Stomach (tissue), 9 donors: ENCODE measurements around the gene MDH1. TPM values are rescaled to one million over a fixed set of nuclear protein-coding genes. Genes with fewer than 3 reads are reported as not detected.
A peak's percentile ranks its signal among the peaks of the same experiment; 100 is the strongest.
"Not testable (repeated sequence)": the region's sequence is repeated elsewhere in the genome, so short reads cannot be mapped to it uniquely, and the experiment has no call there.

Source experiments
- DNase-seq, 2 donors: peaks; one replicate each; pipeline versions ENCODE4 v3.0.0 to v3.0.0-alpha.2; 2013 to 2019
- H3K27ac ChIP-seq, 5 donors: fragments of 200-600 bp in 4 of 5; sonication (generic) in 4 of 5; one replicate each; pipeline ENCODE4 v1.5.1; 2013 to 2019; ENCODE audit warnings: mild to moderate bottlenecking in 1 of 5, moderate library complexity in 1 of 5
- H3K27me3 ChIP-seq, 3 donors: fragments of 200-600 bp; sonication (generic); one replicate each; pipeline ENCODE4 v1.5.1; 2017 to 2019; ENCODE audit warnings: mixed run types in 1 of 3
- H3K36me3 ChIP-seq, 4 donors: fragments of 200-600 bp; sonication (generic); 1 replicate in 3 of 4; 2 replicates in 1 of 4; pipeline ENCODE4 v1.5.1; 2016 to 2019
- H3K4me1 ChIP-seq, 4 donors: fragments of 200-600 bp; sonication (generic); one replicate each; pipeline ENCODE4 v1.5.1; 2016 to 2019
- H3K4me3 ChIP-seq, 4 donors: fragments of 200-600 bp; sonication (generic) in 3 of 4; one replicate each; pipeline ENCODE4 v1.5.1; 2016 to 2019; ENCODE audit warnings: mild to moderate bottlenecking in 1 of 4
- H3K9me3 ChIP-seq, 4 donors: fragments of 200-600 bp; sonication (generic); one replicate each; pipeline ENCODE4 v1.5.1; 2016 to 2019
- EP300 ChIP-seq: sonication (generic); formaldehyde crosslinking; IDR thresholded peaks from one replicate; pipeline ENCODE4 v1.6.1; 2017; ENCODE audit warnings: antibody characterized with exemption
- POLR2A ChIP-seq, 4 donors: fragments of 450-650 bp; IDR thresholded peaks; one replicate each; pipeline ENCODE4 v1.6.1; 2016; ENCODE audit warnings: antibody characterized with exemption in 4 of 4, control low read depth in 2 of 4, mild to moderate bottlenecking in 1 of 4, moderate library complexity in 1 of 4
- POLR2AphosphoS5 ChIP-seq, 3 donors: sonication (generic); formaldehyde crosslinking; IDR thresholded peaks; one replicate each; pipeline ENCODE4 v1.6.1; 2016; ENCODE audit warnings: antibody characterized with exemption in 3 of 3
- WGBS, 5 donors: extraction: QIAGEN DNeasy Blood & Tissue Kit in 3 of 5; methylation state at CpG; one replicate each; pipeline versions ENCODE4 v1.1.5 to v1.1.7; 2013 to 2018; 5-methylcytosine and 5-hydroxymethylcytosine counted together
- intact Hi-C: fragments of 100-400 bp; cut with DNase I; formaldehyde crosslinking; loops from one replicate; pipeline ENCODE4 v1.15.1; 2023; ENCODE audit warnings: low total_unique reads
- polyA plus RNA-seq, 3 donors: library from polyadenylated mRNA; stranded (reverse); fragments of 200-250 nt; gene quantifications; one replicate each; pipeline ENCODE4 v1.2.3, GENCODE V29; 2013
- total RNA-seq, 5 donors: library from RNA; depleted of rRNA; stranded (reverse); fragments of >200 nt; gene quantifications; one replicate each; pipeline versions ENCODE4 v1.1.0 to v1.2.3, GENCODE V29; 2014 to 2016
- TF ChIP-seq, protein P1 (sequence below), 7 experiments: fragments of 450-650 bp in 4 of 7; fragments of 200-600 bp in 3 of 7; sonication (generic) in 3 of 7; IDR thresholded peaks; one replicate each; pipeline ENCODE4 v1.5.1; 2016 to 2019; ENCODE audit warnings: antibody characterized with exemption in 7 of 7, control low read depth in 2 of 7, mild to moderate bottlenecking in 1 of 7
- donor health status: healthy with polysubstance abuse.
- donor health status: Bipolar disorder and iron deficiency.
- donor health status: healthy.

MDH1 gene
- total and polyA plus RNA-seq, 8 donors = 34.2 to 326 (median 218) TPM

DNA sequence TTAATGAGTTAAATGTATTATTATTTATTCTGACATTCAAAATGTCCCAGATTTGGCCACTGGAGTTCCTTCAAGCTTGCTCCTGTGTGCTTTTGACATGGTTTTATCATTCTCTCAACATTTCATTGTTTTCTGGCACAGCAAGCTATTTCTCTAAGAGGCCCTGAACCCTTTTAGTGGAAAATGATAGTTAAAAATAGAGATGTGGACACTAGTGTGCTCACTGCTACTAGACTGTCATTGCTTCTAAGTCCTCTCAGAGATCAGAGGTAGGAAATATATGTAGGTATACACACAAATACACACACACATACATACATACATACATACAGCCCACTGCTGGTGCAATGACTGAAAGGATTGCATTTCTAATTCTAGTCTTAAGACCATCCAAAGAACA, 26.0 kb upstream of the MDH1 start:
- Histone ChIP-seq H3K9me3 (peaks cover 0 to 52% (median 15%) of the 10 kb centered on the region in 4 donors), H3K4me3 (no peak overlapping the region), H3K4me1 (no peaks in the 10 kb centered on the region), H3K36me3 (peaks cover 0 to 8% (median 0%) of the 10 kb centered on the region in 4 donors), H3K27me3 (no peaks in the 10 kb centered on the region), H3K27ac (no peak overlapping the region)
- TF ChIP-seq POLR2AphosphoS5 (IDR thresholded peaks at IDR 0.05) (no peak), EP300 (no peak), POLR2A (IDR thresholded peaks at IDR 0.05) (no peak)
- TF ChIP-seq, protein P1, sequence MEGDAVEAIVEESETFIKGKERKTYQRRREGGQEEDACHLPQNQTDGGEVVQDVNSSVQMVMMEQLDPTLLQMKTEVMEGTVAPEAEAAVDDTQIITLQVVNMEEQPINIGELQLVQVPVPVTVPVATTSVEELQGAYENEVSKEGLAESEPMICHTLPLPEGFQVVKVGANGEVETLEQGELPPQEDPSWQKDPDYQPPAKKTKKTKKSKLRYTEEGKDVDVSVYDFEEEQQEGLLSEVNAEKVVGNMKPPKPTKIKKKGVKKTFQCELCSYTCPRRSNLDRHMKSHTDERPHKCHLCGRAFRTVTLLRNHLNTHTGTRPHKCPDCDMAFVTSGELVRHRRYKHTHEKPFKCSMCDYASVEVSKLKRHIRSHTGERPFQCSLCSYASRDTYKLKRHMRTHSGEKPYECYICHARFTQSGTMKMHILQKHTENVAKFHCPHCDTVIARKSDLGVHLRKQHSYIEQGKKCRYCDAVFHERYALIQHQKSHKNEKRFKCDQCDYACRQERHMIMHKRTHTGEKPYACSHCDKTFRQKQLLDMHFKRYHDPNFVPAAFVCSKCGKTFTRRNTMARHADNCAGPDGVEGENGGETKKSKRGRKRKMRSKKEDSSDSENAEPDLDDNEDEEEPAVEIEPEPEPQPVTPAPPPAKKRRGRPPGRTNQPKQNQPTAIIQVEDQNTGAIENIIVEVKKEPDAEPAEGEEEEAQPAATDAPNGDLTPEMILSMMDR (IDR thresholded peaks at IDR 0.05) = no peak
- intact Hi-C loops = no loop called here
- no peak for DNase-seq

DNA sequence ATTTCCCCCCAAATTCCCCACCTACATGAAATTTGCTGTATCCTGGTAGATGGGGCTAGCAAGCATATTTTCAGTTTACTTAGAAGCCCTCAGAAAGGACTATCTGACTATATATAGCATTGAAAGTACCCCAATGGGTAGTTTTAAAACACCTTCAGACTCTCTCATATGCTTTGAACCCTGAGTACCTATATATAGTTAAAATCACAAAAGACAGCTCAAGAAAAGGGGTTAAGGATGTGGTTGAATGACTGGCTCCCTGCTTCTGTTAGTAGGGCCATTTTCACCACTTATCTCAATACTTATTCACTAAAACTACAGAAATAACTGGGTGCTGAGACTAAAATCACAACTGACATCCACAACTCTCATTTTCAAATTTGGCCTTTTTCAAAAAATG, 19.0 kb upstream of the MDH1 start:
- no peaks in the 10 kb centered on the region for H3K27me3 ChIP-seq
- no peaks in the 10 kb centered on the region for H3K36me3 ChIP-seq
- peaks cover 0 to 18% (median 3%) of the 10 kb centered on the region in 4 donors for H3K4me1 ChIP-seq
- H3K27ac ChIP-seq = no peak overlapping the region
- H3K9me3 ChIP-seq = peaks cover 0 to 32% (median 5%) of the 10 kb centered on the region in 4 donors
- TF ChIP-seq EP300 = no peak
- TF ChIP-seq POLR2AphosphoS5 (IDR thresholded peaks at IDR 0.05) = no peak
- no peak for TF ChIP-seq POLR2A (IDR thresholded peaks at IDR 0.05)
- TF ChIP-seq, protein P1 (IDR thresholded peaks at IDR 0.05) = no peak
- DNase-seq = no peak
- intact Hi-C loops = no loop called here
- no peak overlapping the region for H3K4me3 ChIP-seq

DNA sequence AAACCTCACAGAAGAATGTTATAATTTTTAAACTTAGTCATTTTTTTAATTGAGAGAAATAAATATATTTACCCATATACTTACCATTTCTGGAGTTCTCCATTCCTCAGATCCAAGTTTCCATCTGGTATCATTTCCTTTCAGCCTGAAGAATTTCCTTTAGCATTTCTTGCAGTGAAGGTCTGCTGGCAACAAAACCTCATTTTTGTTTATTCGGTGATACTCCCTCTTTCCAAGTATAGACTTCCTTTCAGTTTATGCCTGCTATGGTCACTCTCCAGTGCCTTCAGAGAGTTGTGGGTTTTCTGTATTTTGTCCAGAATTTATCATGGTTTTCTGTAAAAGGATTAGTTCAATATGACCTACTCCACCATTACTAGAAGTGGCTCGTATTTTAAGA, 17.5 kb upstream of the MDH1 start:
- DNase-seq = no peak
- TF ChIP-seq POLR2AphosphoS5 (IDR thresholded peaks at IDR 0.05) (no peak), POLR2A (IDR thresholded peaks at IDR 0.05) (no peak), EP300 (no peak)
- TF ChIP-seq, protein P1 (IDR thresholded peaks at IDR 0.05) = no peak
- Histone ChIP-seq H3K4me3 (no peak overlapping the region), H3K27me3 (no peaks in the 10 kb centered on the region), H3K36me3 (no peaks in the 10 kb centered on the region), H3K9me3 (peaks cover 0 to 31% (median 5%) of the 10 kb centered on the region in 4 donors), H3K27ac (no peak overlapping the region), H3K4me1 (peaks cover 0 to 18% (median 3%) of the 10 kb centered on the region in 4 donors)
- intact Hi-C loops = no loop called here
- 50 to 72% (median 52%) methylated on average over 2 of the region's 2 CpGs for WGBS, 5 donors

DNA sequence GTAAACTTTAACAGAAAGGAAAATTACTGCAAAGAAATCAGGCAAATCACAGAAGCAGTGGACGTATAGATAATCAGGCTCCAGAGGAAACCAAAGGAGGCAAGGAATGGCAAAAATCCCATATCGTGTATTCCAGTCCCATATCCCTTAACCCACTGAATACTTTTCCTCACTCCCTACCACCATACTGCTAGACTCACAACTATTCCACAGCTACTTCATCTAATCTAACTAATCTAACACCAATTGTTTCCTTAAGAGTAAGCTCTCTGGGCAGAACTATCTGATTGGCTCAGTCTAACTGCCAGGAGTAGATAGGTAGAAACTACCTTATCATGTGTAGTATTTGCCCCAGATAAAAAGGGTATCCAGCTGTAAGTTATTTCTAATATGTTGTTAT, 16.8 kb upstream of the MDH1 start:
- Histone ChIP-seq H3K27me3 (no peaks in the 10 kb centered on the region), H3K9me3 (peaks cover 0 to 25% (median 3%) of the 10 kb centered on the region in 4 donors), H3K4me1 (peaks cover 0 to 18% (median 3%) of the 10 kb centered on the region in 4 donors), H3K27ac (peak overlapping the region in 1 of 5 donors; percentile 5), H3K4me3 (no peak overlapping the region), H3K36me3 (no peaks in the 10 kb centered on the region)
- intact Hi-C loops = no loop called here
- TF ChIP-seq POLR2AphosphoS5 (IDR thresholded peaks at IDR 0.05) (peak in 2 of 3 donors; percentile 40 to 47), POLR2A (IDR thresholded peaks at IDR 0.05) (no peak), EP300 (no peak)
- TF ChIP-seq, protein P1 (IDR thresholded peaks at IDR 0.05) = no peak
- DNase-seq = no peak
- 42 to 71% (median 54%) methylated on average over 2 of the region's 2 CpGs for WGBS, 5 donors

DNA sequence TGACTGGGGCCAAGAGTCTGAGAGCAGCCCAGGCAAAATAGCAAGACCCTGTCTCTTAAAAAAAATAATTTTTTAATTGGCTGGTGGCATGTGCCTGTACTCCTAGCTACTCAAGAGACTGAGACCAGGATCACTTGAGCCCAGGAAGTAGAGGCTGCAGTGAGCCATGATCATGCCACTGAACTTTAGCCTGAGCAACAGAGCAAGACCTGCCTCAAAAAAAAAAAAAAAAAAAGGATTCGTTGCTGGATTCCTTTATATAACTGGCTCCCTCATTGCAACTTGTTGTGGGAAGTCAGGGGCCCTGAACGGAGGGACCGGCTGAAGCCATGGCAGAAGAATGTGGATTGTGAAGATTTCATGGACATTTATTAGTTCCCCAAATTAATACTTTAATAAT, 15.7 kb upstream of the MDH1 start:
- DNase-seq, H3K4me3 ChIP-seq, H3K27ac ChIP-seq, H3K27me3 ChIP-seq, intact Hi-C loops, H3K36me3 ChIP-seq: not testable (repeated sequence)
- 90 to 97% (median 94%) methylated on average over 3 of the region's 3 CpGs for WGBS, 5 donors
- peaks cover 0 to 15% (median 0%) of the 10 kb centered on the region in 4 donors for H3K9me3 ChIP-seq
- peaks cover 0 to 18% (median 3%) of the 10 kb centered on the region in 4 donors for H3K4me1 ChIP-seq

DNA sequence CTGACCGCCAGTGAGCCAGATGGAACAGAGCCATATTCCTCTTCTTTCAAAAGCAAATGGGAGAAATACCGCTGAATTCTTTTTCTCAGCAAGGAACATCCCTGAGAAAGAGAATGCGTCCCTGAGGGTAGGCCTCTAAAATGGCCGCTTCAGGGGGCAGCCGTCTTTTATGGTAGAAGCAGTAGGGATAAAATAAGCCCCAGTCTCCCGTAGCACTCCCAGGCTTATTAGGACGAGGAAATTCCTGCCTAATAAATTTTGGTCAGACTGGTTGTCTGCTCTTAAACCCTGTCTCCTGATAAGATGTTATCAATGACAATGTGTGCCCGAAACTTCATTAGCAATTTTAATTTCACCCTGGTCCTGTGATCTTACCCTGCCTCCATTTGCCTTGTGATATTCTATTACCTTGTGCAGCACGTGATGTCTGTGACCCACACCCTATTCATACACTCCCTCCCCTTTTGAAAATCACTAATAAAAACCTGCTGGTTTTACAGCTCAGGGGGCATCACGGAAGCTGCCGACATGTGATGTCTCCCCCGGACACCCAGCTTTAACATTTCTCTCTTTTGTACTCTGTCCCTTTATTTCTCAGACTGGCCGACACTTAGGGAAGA, 14.9 kb upstream of the MDH1 start:
- H3K27ac ChIP-seq, H3K36me3 ChIP-seq, DNase-seq, H3K4me3 ChIP-seq, intact Hi-C loops, H3K27me3 ChIP-seq, H3K9me3 ChIP-seq: not testable (repeated sequence)
- WGBS, 5 donors = 92 to 95% (median 94%) methylated on average over 13 of the region's 13 CpGs
- H3K4me1 ChIP-seq = peaks cover 0 to 18% (median 3%) of the 10 kb centered on the region in 4 donors
